Measurements from ENCODE around the gene CDK11B.
A peak's percentile ranks its signal among the peaks of the same experiment; 100 is the strongest.
"Not testable (repeated sequence)": the region's sequence is repeated elsewhere in the genome, so short reads cannot be mapped to it uniquely, and the experiment has no call there.

DNA sequence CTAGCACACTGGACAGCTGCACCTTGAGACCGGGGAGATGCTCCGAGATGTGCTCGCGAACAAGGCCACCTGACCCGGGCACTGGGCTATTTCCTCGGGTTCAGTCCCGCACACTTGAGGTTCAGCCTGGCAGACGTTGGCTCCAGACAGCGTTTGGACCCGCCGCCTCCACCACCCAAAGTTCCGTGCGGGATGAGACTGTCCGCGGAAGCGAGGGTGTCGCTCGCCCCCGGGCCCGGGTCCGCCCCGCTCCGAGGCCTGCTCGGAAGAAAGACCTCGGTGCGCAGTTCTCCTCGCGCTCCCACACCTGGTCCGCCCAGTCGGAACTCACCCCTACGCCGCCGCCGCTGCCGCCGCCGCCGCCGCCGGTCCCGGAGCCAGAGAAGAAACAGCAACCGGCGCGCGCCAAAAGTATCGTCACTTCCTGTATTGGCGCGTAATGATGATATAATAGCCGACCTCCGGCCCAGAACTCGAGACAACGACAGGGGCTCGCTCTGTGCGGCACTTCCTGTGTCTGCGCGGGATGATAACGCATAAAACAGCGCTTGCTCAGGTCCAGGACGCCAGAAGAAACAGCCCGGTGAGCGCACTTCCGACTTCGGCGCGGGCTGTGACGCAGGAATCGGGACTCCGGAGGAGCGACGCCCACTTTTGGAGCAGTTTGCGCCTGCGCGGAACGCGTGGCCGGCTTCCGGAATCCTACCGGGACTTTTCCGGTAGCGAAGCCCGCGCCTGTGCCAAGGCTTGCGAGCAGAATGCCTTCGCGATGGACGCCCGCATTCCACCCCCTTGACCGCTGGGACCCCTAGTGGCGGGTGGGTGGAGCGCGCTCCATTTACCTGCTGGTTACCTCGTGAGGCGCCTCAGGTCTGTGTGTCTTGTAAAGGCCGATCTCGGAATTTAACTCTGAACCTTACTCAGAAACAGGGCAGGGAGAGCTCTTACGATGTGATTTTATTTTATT lies at the start of gene CDK11B:
- not testable (repeated sequence) for TF ChIP-seq TAF1, SIN3A (IDR thresholded peaks at IDR 0.05; ENCODE audit: borderline replicate concordance, insufficient read depth, low read length)
- peak; percentile 26; the same call in 1 of the 2 replicates for TF ChIP-seq POLR2AphosphoS5 (IDR thresholded peaks at IDR 0.05; ENCODE audit: low read depth, low read length)
- TF ChIP-seq, protein P1, sequence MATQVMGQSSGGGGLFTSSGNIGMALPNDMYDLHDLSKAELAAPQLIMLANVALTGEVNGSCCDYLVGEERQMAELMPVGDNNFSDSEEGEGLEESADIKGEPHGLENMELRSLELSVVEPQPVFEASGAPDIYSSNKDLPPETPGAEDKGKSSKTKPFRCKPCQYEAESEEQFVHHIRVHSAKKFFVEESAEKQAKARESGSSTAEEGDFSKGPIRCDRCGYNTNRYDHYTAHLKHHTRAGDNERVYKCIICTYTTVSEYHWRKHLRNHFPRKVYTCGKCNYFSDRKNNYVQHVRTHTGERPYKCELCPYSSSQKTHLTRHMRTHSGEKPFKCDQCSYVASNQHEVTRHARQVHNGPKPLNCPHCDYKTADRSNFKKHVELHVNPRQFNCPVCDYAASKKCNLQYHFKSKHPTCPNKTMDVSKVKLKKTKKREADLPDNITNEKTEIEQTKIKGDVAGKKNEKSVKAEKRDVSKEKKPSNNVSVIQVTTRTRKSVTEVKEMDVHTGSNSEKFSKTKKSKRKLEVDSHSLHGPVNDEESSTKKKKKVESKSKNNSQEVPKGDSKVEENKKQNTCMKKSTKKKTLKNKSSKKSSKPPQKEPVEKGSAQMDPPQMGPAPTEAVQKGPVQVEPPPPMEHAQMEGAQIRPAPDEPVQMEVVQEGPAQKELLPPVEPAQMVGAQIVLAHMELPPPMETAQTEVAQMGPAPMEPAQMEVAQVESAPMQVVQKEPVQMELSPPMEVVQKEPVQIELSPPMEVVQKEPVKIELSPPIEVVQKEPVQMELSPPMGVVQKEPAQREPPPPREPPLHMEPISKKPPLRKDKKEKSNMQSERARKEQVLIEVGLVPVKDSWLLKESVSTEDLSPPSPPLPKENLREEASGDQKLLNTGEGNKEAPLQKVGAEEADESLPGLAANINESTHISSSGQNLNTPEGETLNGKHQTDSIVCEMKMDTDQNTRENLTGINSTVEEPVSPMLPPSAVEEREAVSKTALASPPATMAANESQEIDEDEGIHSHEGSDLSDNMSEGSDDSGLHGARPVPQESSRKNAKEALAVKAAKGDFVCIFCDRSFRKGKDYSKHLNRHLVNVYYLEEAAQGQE (IDR thresholded peaks at IDR 0.05; ENCODE audit: insufficient read depth in 1 of 2, low read depth in 2 of 2, low read length in 2 of 2): not testable (repeated sequence)

Measured in PFSK-1 (cell line).